Liver (tissue), 9 donors: ENCODE measurements around the gene NARS2. TPM values are rescaled to one million over a fixed set of nuclear protein-coding genes. Genes with fewer than 3 reads are reported as not detected.

ENCODE experiments used
- DNase-seq: peaks from one replicate; pipeline ENCODE4 v3.0.0-alpha.2; 2017; ENCODE audit warnings: low spot score
- H3K27ac ChIP-seq, 2 donors: one replicate each; pipeline ENCODE4 v1.7.0; 2013; ENCODE audit warnings: inconsistent platforms in 2 of 2, low read length in 2 of 2, control low read depth in 1 of 2, low read depth in 1 of 2, mild to moderate bottlenecking in 1 of 2
- H3K27me3 ChIP-seq, 4 donors: one replicate each; pipeline versions ENCODE4 v1.6.1 to v1.7.0; 2013; ENCODE audit warnings: low read length in 3 of 4, inconsistent platforms in 1 of 4, mild to moderate bottlenecking in 1 of 4, moderate library complexity in 1 of 4; ENCODE audit not compliant: control insufficient read depth in 4 of 4, insufficient read depth in 4 of 4
- H3K36me3 ChIP-seq, 4 donors: one replicate each; pipeline versions ENCODE4 v1.6.1 to v1.7.0; 2013; ENCODE audit warnings: low read length in 3 of 4, mild to moderate bottlenecking in 3 of 4, low read depth in 1 of 4, moderate library complexity in 1 of 4; ENCODE audit not compliant: control insufficient read depth in 4 of 4, insufficient read depth in 3 of 4
- H3K4me1 ChIP-seq, 4 donors: one replicate each; pipeline versions ENCODE4 v1.6.1 to v1.7.0; 2013; ENCODE audit warnings: low read length in 3 of 4, mild to moderate bottlenecking in 3 of 4, moderate library complexity in 1 of 4; ENCODE audit not compliant: control insufficient read depth in 4 of 4, insufficient read depth in 4 of 4
- H3K4me3 ChIP-seq, 3 donors: one replicate each; pipeline versions ENCODE4 v1.6.1 to v1.7.0; 2013; ENCODE audit warnings: low read length in 3 of 3, control low read depth in 1 of 3, low read depth in 1 of 3, mild to moderate bottlenecking in 1 of 3
- H3K9ac ChIP-seq, 2 donors: one replicate each; pipeline ENCODE4 v1.7.0; 2013; ENCODE audit warnings: low read length in 2 of 2, mild to moderate bottlenecking in 2 of 2, moderate library complexity in 2 of 2, control low read depth in 1 of 2, low read depth in 1 of 2
- H3K9me3 ChIP-seq, 4 donors: one replicate each; pipeline versions ENCODE4 v1.6.1 to v1.7.0; 2013; ENCODE audit warnings: low read length in 3 of 4; ENCODE audit not compliant: control insufficient read depth in 4 of 4
- EGR1 ChIP-seq, 2 donors: IDR thresholded peaks; 2 replicates each; pipeline ENCODE4 v1.6.1; 2016 to 2018; ENCODE audit warnings: antibody characterized with exemption in 2 of 2, low read depth in 2 of 2
- FOXA1 ChIP-seq: IDR thresholded peaks from 2 replicates; pipeline ENCODE4 v1.6.1; 2016; ENCODE audit warnings: antibody characterized with exemption
- FOXA2 ChIP-seq: IDR thresholded peaks from 2 replicates; pipeline ENCODE4 v1.6.1; 2016; ENCODE audit warnings: antibody characterized with exemption
- GABPA ChIP-seq, 2 donors: IDR thresholded peaks in 1 of 2; conservative IDR thresholded peaks in 1 of 2; 2 replicates each; pipeline ENCODE4 v1.6.1; 2016; ENCODE audit warnings: antibody characterized with exemption in 2 of 2, mild to moderate bottlenecking in 1 of 2, moderate library complexity in 1 of 2
- HNF4A ChIP-seq, 2 donors: conservative IDR thresholded peaks; 2 replicates each; pipeline ENCODE4 v1.6.1; 2016; ENCODE audit warnings: antibody characterized with exemption in 2 of 2, mild to moderate bottlenecking in 2 of 2
- HNF4G ChIP-seq: IDR thresholded peaks from 2 replicates; pipeline ENCODE4 v1.6.1; 2016; ENCODE audit warnings: antibody characterized with exemption
- JUND ChIP-seq, 2 donors: IDR thresholded peaks; 2 replicates each; pipeline ENCODE4 v1.6.1; 2016; ENCODE audit warnings: antibody characterized with exemption in 2 of 2
- NR2F2 ChIP-seq: IDR thresholded peaks from 2 replicates; pipeline ENCODE4 v1.6.1; 2016; ENCODE audit warnings: antibody characterized with exemption
- RAD21 ChIP-seq, 2 donors: IDR thresholded peaks; 2 replicates each; pipeline ENCODE4 v1.6.1; 2016; ENCODE audit warnings: antibody characterized with exemption in 2 of 2, mild to moderate bottlenecking in 2 of 2
- RXRA ChIP-seq, 2 donors: IDR thresholded peaks; 2 replicates each; pipeline ENCODE4 v1.6.1; 2017 to 2018; ENCODE audit warnings: antibody characterized with exemption in 2 of 2, mild to moderate bottlenecking in 1 of 2
- SP1 ChIP-seq: IDR thresholded peaks from 2 replicates; pipeline ENCODE4 v1.6.1; 2018; ENCODE audit warnings: antibody characterized with exemption, mild to moderate bottlenecking
- TAF1 ChIP-seq: conservative IDR thresholded peaks from 2 replicates; pipeline ENCODE4 v1.6.1; 2016; ENCODE audit warnings: antibody characterized with exemption, mild to moderate bottlenecking
- YY1 ChIP-seq: IDR thresholded peaks from 2 replicates; pipeline ENCODE4 v1.6.1; 2016; ENCODE audit warnings: antibody characterized with exemption, mild to moderate bottlenecking
- WGBS: extraction: QIAGEN DNeasy Blood & Tissue Kit; methylation state at CpG from one replicate; pipeline ENCODE4 v1.1.7; 2013; 5-methylcytosine and 5-hydroxymethylcytosine counted together
- polyA plus RNA-seq, 2 donors: library from polyadenylated mRNA; stranded (reverse) in 1 of 2; unstranded in 1 of 2; fragments of 200-250 nt in 1 of 2; fragments of >200 nt in 1 of 2; fragmentation: Nextera tagmentation in 1 of 2; extraction: Ambion mirVana in 1 of 2; gene quantifications; one replicate each; pipeline versions ENCODE4 v1.2.1 to v1.2.3, GENCODE V29; 2013 to 2015
- total RNA-seq, 2 donors: library from RNA; depleted of rRNA; stranded (reverse); fragments of >200 nt; gene quantifications; one replicate each; pipeline ENCODE4 v1.2.3, GENCODE V29; 2014
- TF ChIP-seq, protein P1 (sequence below): IDR thresholded peaks from 2 replicates; pipeline ENCODE4 v1.6.1; 2016; ENCODE audit warnings: antibody characterized with exemption
- TF ChIP-seq, protein P2 (sequence below): IDR thresholded peaks from 2 replicates; pipeline ENCODE4 v1.6.1; 2016; ENCODE audit warnings: antibody characterized with exemption
- TF ChIP-seq, protein P3 (sequence below): IDR thresholded peaks from 2 replicates; pipeline ENCODE4 v1.6.1; 2016; ENCODE audit warnings: antibody characterized with exemption, mild to moderate bottlenecking
- TF ChIP-seq, protein P4 (sequence below): IDR thresholded peaks from 2 replicates; pipeline ENCODE4 v1.6.1; 2016; ENCODE audit warnings: antibody characterized with exemption
- TF ChIP-seq, protein P5 (sequence below): fragments of 150-350 bp; IDR thresholded peaks from 2 replicates; pipeline ENCODE4 v1.5.1; 2017; ENCODE audit warnings: improper control_type of control experiment, low read depth, low read length; ENCODE audit not compliant: missing input control
- donor health status: healthy.
- donor health status: healthy.
- donor health status: healthy.
- donor health status: healthy.
- donor health status: healthy.

Gene NARS2
- total and polyA plus RNA-seq, 4 donors: 10.4 to 19.4 (median 11.8) TPM

DNA sequence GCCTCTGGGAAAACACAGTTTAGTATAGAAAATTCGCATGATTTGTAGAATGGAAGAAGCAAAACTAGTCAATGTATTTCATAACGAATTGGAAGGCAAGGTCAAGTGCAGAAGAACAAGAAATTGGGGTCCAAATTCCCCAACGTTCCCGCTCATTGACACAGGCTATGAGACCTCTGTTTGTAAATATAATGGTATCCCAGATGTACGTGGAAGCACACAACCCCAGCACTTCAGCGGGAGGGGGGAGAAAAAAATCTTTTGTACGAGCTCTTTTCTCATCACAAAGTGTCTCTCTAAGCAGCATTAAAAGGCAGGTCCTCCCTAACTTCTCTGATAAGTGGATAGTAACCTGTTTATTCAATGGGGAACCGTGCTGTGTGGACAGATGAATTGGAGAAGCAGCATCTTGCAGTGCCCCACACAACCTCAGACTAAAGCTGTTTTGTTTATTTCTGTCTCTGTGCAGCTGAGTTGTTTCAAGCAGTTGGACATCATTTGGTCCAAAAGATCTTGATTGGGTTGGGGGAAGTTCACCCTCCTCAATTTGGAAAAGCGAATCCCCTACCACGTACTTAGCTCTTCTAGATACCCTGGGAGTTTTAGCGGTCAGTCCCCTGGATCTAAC lies 156.0 kb downstream of the NARS2 start:
- H3K9ac ChIP-seq: peak overlapping the region in 1 of 2 donors; percentile 30
- WGBS: 30% methylated on average over 11 of the region's 11 CpGs

More for the DNA sequence above, 156.0 kb downstream of the NARS2 start:
- no peak for DNase-seq
- Histone ChIP-seq H3K27ac (peak overlapping the region; percentile 43 to 57), H3K9me3 (no peaks in the 10 kb centered on the region), H3K4me3 (peak overlapping the region in 2 of 3 donors; percentile 77 to 90), H3K27me3 (no peaks in the 10 kb centered on the region), H3K36me3 (no peaks in the 10 kb centered on the region), H3K4me1 (peaks cover 0 to 32% (median 20%) of the 10 kb centered on the region in 4 donors)
- TF ChIP-seq RXRA (IDR thresholded peaks at IDR 0.05) (no peak), EGR1 (IDR thresholded peaks at IDR 0.05; ENCODE audit: low read depth in 2 of 2) (no peak), HNF4A (conservative IDR thresholded peaks at IDR 0.05) (no peak), SP1 (no peak), FOXA2 (no peak), GABPA (IDR thresholded peaks at IDR 0.05 in 1 of 2, conservative IDR thresholded peaks at IDR 0.05 in 1 of 2) (no peak), HNF4G (no peak), JUND (IDR thresholded peaks at IDR 0.05) (no peak), TAF1 (no peak), FOXA1 (no peak), NR2F2 (no peak), RAD21 (IDR thresholded peaks at IDR 0.05) (no peak), YY1 (no peak)
- TF ChIP-seq, protein P1, sequence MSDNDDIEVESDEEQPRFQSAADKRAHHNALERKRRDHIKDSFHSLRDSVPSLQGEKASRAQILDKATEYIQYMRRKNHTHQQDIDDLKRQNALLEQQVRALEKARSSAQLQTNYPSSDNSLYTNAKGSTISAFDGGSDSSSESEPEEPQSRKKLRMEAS: no peak
- TF ChIP-seq, protein P2, sequence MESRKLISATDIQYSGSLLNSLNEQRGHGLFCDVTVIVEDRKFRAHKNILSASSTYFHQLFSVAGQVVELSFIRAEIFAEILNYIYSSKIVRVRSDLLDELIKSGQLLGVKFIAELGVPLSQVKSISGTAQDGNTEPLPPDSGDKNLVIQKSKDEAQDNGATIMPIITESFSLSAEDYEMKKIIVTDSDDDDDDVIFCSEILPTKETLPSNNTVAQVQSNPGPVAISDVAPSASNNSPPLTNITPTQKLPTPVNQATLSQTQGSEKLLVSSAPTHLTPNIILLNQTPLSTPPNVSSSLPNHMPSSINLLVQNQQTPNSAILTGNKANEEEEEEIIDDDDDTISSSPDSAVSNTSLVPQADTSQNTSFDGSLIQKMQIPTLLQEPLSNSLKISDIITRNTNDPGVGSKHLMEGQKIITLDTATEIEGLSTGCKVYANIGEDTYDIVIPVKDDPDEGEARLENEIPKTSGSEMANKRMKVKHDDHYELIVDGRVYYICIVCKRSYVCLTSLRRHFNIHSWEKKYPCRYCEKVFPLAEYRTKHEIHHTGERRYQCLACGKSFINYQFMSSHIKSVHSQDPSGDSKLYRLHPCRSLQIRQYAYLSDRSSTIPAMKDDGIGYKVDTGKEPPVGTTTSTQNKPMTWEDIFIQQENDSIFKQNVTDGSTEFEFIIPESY: no peak
- TF ChIP-seq, protein P3, sequence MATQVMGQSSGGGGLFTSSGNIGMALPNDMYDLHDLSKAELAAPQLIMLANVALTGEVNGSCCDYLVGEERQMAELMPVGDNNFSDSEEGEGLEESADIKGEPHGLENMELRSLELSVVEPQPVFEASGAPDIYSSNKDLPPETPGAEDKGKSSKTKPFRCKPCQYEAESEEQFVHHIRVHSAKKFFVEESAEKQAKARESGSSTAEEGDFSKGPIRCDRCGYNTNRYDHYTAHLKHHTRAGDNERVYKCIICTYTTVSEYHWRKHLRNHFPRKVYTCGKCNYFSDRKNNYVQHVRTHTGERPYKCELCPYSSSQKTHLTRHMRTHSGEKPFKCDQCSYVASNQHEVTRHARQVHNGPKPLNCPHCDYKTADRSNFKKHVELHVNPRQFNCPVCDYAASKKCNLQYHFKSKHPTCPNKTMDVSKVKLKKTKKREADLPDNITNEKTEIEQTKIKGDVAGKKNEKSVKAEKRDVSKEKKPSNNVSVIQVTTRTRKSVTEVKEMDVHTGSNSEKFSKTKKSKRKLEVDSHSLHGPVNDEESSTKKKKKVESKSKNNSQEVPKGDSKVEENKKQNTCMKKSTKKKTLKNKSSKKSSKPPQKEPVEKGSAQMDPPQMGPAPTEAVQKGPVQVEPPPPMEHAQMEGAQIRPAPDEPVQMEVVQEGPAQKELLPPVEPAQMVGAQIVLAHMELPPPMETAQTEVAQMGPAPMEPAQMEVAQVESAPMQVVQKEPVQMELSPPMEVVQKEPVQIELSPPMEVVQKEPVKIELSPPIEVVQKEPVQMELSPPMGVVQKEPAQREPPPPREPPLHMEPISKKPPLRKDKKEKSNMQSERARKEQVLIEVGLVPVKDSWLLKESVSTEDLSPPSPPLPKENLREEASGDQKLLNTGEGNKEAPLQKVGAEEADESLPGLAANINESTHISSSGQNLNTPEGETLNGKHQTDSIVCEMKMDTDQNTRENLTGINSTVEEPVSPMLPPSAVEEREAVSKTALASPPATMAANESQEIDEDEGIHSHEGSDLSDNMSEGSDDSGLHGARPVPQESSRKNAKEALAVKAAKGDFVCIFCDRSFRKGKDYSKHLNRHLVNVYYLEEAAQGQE: no peak
- TF ChIP-seq, protein P4, sequence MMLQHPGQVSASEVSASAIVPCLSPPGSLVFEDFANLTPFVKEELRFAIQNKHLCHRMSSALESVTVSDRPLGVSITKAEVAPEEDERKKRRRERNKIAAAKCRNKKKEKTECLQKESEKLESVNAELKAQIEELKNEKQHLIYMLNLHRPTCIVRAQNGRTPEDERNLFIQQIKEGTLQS: no peak
- TF ChIP-seq, protein P5, sequence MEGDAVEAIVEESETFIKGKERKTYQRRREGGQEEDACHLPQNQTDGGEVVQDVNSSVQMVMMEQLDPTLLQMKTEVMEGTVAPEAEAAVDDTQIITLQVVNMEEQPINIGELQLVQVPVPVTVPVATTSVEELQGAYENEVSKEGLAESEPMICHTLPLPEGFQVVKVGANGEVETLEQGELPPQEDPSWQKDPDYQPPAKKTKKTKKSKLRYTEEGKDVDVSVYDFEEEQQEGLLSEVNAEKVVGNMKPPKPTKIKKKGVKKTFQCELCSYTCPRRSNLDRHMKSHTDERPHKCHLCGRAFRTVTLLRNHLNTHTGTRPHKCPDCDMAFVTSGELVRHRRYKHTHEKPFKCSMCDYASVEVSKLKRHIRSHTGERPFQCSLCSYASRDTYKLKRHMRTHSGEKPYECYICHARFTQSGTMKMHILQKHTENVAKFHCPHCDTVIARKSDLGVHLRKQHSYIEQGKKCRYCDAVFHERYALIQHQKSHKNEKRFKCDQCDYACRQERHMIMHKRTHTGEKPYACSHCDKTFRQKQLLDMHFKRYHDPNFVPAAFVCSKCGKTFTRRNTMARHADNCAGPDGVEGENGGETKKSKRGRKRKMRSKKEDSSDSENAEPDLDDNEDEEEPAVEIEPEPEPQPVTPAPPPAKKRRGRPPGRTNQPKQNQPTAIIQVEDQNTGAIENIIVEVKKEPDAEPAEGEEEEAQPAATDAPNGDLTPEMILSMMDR: no peak
